ENCODE results near the gene WDR18.

WDR18 gene

DNA sequence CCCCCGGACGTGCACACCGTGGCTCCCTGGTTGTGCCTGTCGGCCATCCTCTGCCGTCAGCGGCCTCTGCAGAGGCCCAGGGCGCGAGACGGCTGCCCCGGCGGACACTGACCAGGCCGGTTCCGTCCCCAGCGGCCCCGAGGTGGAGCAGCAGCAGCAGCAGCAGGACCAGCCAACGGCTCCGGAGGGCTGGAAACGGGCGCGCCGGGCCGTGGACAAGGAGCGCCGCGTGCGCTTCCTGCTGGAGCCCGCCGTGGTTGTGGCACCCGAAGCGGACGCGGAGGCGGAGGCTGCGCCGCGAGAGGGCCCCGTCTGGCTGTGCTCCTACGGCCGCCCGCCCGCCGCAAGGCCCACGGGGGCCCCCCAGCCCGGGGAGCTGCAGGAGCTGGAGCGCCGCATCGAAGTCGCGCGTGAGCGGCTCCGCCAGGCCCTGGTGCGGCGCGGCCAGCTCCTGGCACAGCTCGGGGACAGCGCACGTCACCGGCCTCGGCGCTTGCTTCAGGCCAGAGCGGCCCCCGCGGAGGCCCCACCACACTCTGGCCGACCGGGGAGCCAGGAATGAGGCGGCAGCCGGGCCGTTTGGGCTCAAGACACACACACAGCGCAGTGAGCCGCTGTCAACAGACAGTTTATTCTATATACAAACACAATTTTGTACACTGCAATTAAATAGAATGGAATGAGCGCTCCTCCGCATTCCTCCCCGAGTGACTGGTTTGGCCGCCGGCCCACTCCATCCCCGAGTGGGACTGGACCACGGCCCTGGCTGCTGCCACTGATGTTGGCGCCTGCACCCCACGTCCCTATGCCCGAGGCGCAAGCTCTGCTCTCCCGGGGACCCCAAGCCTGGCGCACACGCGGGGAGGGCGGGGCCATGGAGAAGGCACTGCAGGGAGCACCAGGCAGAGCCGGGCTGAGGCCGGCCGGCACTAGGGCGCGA, 25.2 kb downstream of the WDR18 start:
- DNase-seq (ENCODE audit: low read depth) = no peak
- TF ChIP-seq, protein P1, sequence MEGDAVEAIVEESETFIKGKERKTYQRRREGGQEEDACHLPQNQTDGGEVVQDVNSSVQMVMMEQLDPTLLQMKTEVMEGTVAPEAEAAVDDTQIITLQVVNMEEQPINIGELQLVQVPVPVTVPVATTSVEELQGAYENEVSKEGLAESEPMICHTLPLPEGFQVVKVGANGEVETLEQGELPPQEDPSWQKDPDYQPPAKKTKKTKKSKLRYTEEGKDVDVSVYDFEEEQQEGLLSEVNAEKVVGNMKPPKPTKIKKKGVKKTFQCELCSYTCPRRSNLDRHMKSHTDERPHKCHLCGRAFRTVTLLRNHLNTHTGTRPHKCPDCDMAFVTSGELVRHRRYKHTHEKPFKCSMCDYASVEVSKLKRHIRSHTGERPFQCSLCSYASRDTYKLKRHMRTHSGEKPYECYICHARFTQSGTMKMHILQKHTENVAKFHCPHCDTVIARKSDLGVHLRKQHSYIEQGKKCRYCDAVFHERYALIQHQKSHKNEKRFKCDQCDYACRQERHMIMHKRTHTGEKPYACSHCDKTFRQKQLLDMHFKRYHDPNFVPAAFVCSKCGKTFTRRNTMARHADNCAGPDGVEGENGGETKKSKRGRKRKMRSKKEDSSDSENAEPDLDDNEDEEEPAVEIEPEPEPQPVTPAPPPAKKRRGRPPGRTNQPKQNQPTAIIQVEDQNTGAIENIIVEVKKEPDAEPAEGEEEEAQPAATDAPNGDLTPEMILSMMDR (IDR thresholded peaks at IDR 0.05; ENCODE audit: control insufficient read depth, extremely low read depth, insufficient read depth) = no peak
- H3K4me3 ChIP-seq (ENCODE audit: low read depth, low read length) = no peak overlapping the region

DNA sequence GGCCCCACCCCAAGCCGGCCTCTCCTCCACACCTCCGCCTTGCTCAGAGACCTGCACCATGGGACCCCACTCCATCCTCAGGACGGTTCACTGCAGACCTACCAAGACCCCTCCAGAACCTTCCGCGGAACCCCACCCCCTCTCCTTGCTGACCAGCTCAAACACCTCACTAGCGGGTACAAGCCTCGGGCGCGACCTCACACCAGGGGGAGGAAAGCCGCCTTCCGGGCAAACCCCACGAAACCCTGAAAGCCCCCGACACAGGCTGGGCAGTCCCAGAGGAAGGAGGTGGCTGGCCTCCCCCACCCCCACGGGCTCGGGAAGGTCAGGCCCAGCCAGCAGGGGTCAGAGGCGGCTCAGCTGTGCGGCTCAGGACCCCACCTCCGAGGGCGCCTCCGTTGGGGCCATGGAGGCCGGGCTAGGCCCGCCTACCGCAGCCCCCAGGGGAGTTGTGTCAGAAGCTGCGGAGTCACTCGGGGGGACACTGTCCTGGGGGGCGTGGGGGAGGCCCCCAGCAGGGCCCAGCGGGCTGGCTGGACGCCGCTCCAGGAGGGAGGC, 25.9 kb downstream of the WDR18 start:
- TF ChIP-seq, protein P1 (IDR thresholded peaks at IDR 0.05; ENCODE audit: control insufficient read depth, extremely low read depth, insufficient read depth) = no peak
- H3K4me3 ChIP-seq (ENCODE audit: low read depth, low read length) = no peak overlapping the region
- DNase-seq (ENCODE audit: low read depth) = no peak

DNA sequence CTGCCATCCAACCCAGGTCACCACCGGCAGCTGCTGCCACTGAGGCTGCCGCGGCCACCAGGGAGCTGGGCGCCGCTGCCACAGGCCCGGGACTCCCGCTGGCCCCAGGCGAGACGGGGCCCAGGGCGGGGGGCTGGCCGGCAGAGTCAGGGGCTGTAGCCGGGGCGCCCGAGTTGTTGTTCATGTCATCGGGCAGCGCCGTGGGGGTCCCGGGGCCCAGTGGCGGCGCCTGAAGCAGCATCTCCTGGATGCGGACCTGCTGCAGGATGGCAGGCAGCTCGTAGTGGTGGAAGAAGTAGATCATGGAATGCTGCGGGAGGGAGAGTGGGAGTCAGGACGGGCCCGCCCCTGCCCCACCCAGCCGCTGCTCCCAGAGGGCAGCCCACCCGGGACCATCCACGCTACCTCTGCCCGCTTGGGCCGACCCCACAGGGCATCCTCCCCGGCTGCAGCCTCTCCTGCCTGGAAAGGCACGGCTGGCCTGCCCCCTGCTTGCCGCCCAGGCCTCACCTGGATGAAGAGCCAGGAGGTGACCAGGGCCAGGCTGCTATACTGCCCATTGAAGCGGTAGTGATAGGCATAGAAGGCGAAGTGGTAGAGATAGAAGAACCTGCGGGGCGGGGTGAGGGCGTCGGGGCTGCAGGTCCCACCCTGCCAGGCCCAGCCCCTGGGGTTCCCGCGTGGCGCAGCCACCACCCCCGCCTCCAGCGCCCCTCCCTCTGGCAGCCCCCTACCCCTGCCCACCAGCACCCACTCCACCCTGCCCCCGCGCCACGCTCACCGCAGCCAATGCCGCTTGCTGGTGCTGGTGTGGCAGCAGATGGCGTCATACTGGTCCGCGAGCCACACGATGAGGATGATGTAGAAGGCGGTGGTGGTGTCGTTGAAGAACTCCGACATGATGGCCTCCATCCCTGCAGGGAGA, 26.7 kb downstream of the WDR18 start:
- TF ChIP-seq, protein P1 (IDR thresholded peaks at IDR 0.05; ENCODE audit: control insufficient read depth, extremely low read depth, insufficient read depth) = no peak

DNA sequence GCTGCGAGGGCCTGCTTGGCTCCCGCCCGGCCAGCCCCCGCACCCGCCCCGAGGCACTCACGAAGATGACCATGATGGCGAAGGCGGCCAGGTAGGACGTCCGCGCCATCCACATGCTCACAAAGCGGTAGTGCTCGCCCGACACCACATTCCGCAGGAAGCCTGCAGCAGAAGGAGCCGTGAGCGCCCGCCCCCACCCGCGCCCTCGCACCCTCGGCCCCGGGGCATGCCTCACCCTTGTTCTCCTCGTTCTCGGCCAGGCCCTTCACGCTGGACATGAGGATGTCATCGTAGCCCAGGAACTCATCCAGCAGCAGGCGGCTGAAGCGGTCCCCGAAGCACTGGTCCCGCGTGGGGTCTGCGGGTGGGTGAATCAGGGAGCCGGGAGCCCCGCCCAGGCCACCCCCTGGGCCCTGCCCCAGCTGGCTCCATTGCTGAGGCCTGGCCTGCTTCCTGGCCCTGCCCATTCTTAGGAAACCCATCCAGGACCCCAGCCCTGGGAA, 27.7 kb downstream of the WDR18 start:
- TF ChIP-seq, protein P1 (IDR thresholded peaks at IDR 0.05; ENCODE audit: control insufficient read depth, extremely low read depth, insufficient read depth) = no peak
- no peak for DNase-seq (ENCODE audit: low read depth)

More for the DNA sequence above, 26.7 kb downstream of the WDR18 start:
- no peak overlapping the region for H3K4me3 ChIP-seq (ENCODE audit: low read depth, low read length)
- DNase-seq (ENCODE audit: low read depth) = no peak

DNA sequence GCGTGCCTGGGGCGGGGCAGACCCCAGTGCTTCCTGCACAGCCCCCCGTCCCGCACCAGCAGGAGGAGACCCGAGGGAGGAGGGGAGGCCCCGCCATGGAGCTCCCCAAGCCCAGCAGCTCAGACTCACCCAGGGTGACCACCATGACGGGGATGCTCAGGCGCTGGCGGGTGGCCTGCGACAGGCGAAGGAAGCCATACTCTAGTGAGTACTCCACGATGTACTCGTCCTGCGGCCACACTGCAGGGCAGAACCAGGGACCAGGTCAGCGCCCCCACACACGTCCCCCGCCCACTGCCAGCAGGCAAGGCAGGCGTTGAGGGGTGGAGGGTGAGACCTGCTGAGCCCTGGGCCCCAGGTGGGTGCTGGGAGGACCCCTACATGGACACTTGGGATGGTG, 28.2 kb downstream of the WDR18 start:
- TF ChIP-seq, protein P1 (IDR thresholded peaks at IDR 0.05; ENCODE audit: control insufficient read depth, extremely low read depth, insufficient read depth) = no peak
- DNase-seq (ENCODE audit: low read depth) = no peak
- no peak overlapping the region for H3K4me3 ChIP-seq (ENCODE audit: low read depth, low read length)

More for the DNA sequence above, 27.7 kb downstream of the WDR18 start:
- H3K4me3 ChIP-seq (ENCODE audit: low read depth, low read length) = no peak overlapping the region

DNA sequence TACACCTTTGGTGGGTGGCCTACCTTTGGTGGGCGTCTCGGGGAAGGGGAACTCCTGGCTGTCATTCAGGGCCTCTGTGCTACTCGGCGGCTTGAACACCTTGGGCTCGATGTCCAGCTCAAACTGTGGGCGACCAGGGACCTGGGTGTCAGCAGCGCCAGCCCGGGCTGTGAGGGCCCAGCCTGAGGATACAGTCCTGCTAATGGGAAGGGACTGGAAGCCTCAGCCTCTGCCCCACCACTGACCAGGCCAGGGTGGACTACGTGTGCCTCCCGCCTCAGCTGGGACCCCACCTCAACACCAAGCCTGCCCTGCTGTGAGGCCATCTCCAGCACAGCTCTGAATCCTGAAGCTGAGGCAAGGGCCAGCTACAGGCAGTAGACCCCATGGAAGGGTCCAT, 29.1 kb downstream of the WDR18 start:
- no peak for DNase-seq (ENCODE audit: low read depth)
- no peak overlapping the region for H3K4me3 ChIP-seq (ENCODE audit: low read depth, low read length)
- TF ChIP-seq, protein P1 (IDR thresholded peaks at IDR 0.05; ENCODE audit: control insufficient read depth, extremely low read depth, insufficient read depth) = no peak
